Karpas-422 (cell line): Measurements from ENCODE around the gene HNMT. TPM values are rescaled to one million over a fixed set of nuclear protein-coding genes. Genes with fewer than 3 reads are reported as not detected.

ENCODE experiments used
- DNase-seq: peaks from one replicate; pipeline ENCODE4 v3.0.0-alpha.2; 2015
- H2AFZ ChIP-seq: fragments of 200-600 bp; sonication (generic); 2 replicates; pipeline ENCODE4 v1.6.1; 2014; ENCODE audit warnings: antibody characterized with exemption, low read length, mixed read lengths
- H3K27ac ChIP-seq: fragments of 200-600 bp; sonication (generic); 2 replicates; pipeline ENCODE4 v1.5.1; 2014; ENCODE audit warnings: mild to moderate bottlenecking, low read length, moderate library complexity
- H3K27me3 ChIP-seq: fragments of 200-600 bp; sonication (generic); 2 replicates; pipeline ENCODE4 v1.6.1; 2014; ENCODE audit warnings: low read length, mixed read lengths
- H3K36me3 ChIP-seq: fragments of 200-600 bp; sonication (generic); 2 replicates; pipeline ENCODE4 v1.6.1; 2014; ENCODE audit warnings: low read length, mixed read lengths; ENCODE audit not compliant: insufficient read depth
- H3K4me1 ChIP-seq: fragments of 200-600 bp; sonication (generic); 2 replicates; pipeline ENCODE4 v1.6.1; 2014; ENCODE audit warnings: mild to moderate bottlenecking, low read length, mixed read lengths
- H3K4me2 ChIP-seq: fragments of 200-600 bp; sonication (generic); 2 replicates; pipeline ENCODE4 v1.6.1; 2014; ENCODE audit warnings: low read length, low read depth, mild to moderate bottlenecking; ENCODE audit not compliant: poor library complexity, severe bottlenecking
- H3K4me3 ChIP-seq: fragments of 200-600 bp; sonication (generic); 2 replicates; pipeline ENCODE4 v1.5.1; 2014; ENCODE audit warnings: mild to moderate bottlenecking, antibody characterized with exemption, low read length, mixed read lengths
- H3K79me2 ChIP-seq: fragments of 200-600 bp; sonication (generic); 2 replicates; pipeline ENCODE4 v1.6.1; 2014; ENCODE audit warnings: mild to moderate bottlenecking, low read length, mixed read lengths
- H3K9ac ChIP-seq: fragments of 200-600 bp; sonication (generic); 2 replicates; pipeline ENCODE4 v1.6.0; 2014; ENCODE audit warnings: low read length
- H3K9me2 ChIP-seq: fragments of 200-600 bp; sonication (generic), shearing (Covaris generic); replicated peaks from 2 replicates; pipeline ENCODE4 v1.6.0; 2014; ENCODE audit warnings: mild to moderate bottlenecking, low read length, moderate library complexity; ENCODE audit not compliant: insufficient read depth
- H3K9me3 ChIP-seq: fragments of 300-700, 200-600 bp; sonication (generic); 2 replicates; pipeline ENCODE4 v1.6.1; 2014; ENCODE audit warnings: low read length, mixed read lengths
- H4K20me1 ChIP-seq: fragments of 200-600 bp; sonication (generic); 2 replicates; pipeline ENCODE4 v1.6.1; 2014; ENCODE audit warnings: mild to moderate bottlenecking, antibody characterized with exemption, low read length, low read depth; ENCODE audit not compliant: insufficient read depth
- total RNA-seq: library from RNA; depleted of rRNA; stranded (reverse); fragments of >200 nt; shearing (Covaris generic); gene quantifications from 2 replicates; pipeline ENCODE4 v1.2.3, GENCODE V29; 2014; ENCODE audit warnings: low replicate concordance

HNMT gene
- total RNA-seq, 1 experiment from 2014 or later, result not detected

DNA sequence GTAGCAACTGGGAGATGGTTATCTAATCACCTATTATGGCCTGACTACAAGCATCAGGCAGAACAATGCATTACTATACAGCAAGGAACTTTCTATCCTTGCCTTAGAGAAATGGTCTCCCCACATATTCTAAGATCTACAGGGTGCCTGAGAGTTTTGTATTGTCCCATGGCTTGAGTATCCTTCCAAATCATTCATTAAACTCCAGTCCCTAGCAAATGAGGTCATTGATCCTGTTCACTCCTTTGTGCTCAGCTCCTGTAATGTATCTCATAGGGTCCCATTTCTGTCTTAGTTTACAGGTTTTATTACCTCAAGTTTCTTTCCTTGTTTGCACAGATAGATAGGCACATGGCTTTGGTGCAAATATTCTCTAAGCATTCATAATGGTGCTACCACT is 9.0 kb downstream of the HNMT start:
- H3K4me2 ChIP-seq, result no peak overlapping the region
- H3K9ac ChIP-seq, result no peak overlapping the region
- no peaks in the 10 kb centered on the region for H3K9me3 ChIP-seq
- H3K36me3 ChIP-seq, result no peaks in the 10 kb centered on the region
- no peaks in the 10 kb centered on the region for H3K9me2 ChIP-seq
- no peak overlapping the region for H2AFZ ChIP-seq
- H3K4me1 ChIP-seq, result no peaks in the 10 kb centered on the region
- DNase-seq, result no peak
- no peak overlapping the region for H3K27ac ChIP-seq
- H4K20me1 ChIP-seq, result no peaks in the 10 kb centered on the region
- no peak overlapping the region for H3K4me3 ChIP-seq
- no peaks in the 10 kb centered on the region for H3K79me2 ChIP-seq
- no peaks in the 10 kb centered on the region for H3K27me3 ChIP-seq

GRCh38 chr2:137975280-137976271 is 11.3 kb downstream of the HNMT start:
- no peak overlapping the region for H2AFZ ChIP-seq
- no peaks in the 10 kb centered on the region for H3K79me2 ChIP-seq
- no peak overlapping the region for H3K4me2 ChIP-seq
- H3K4me1 ChIP-seq, result no peaks in the 10 kb centered on the region
- H3K4me3 ChIP-seq, result no peak overlapping the region
- H3K9ac ChIP-seq, result no peak overlapping the region
- H4K20me1 ChIP-seq, result no peaks in the 10 kb centered on the region
- no peaks in the 10 kb centered on the region for H3K9me2 ChIP-seq
- no peaks in the 10 kb centered on the region for H3K27me3 ChIP-seq
- H3K27ac ChIP-seq, result no peak overlapping the region
- no peaks in the 10 kb centered on the region for H3K36me3 ChIP-seq
- H3K9me3 ChIP-seq, result no peaks in the 10 kb centered on the region
- no peak for DNase-seq

- no peak overlapping the region for H3K4me3 ChIP-seq
- H4K20me1 ChIP-seq, result no peaks in the 10 kb centered on the region
- no peaks in the 10 kb centered on the region for H3K9me3 ChIP-seq
- no peaks in the 10 kb centered on the region for H3K4me1 ChIP-seq
- H3K36me3 ChIP-seq, result no peaks in the 10 kb centered on the region
- no peak for DNase-seq
- no peak overlapping the region for H3K4me2 ChIP-seq
- no peak overlapping the region for H3K27ac ChIP-seq
- no peak overlapping the region for H3K9ac ChIP-seq
- H3K27me3 ChIP-seq, result no peaks in the 10 kb centered on the region
- H2AFZ ChIP-seq, result no peak overlapping the region
- H3K9me2 ChIP-seq, result no peaks in the 10 kb centered on the region
- H3K79me2 ChIP-seq, result no peaks in the 10 kb centered on the region
These were observed 12.0 kb downstream of the HNMT start for GRCh38 chr2:137976274-137976673.

DNA sequence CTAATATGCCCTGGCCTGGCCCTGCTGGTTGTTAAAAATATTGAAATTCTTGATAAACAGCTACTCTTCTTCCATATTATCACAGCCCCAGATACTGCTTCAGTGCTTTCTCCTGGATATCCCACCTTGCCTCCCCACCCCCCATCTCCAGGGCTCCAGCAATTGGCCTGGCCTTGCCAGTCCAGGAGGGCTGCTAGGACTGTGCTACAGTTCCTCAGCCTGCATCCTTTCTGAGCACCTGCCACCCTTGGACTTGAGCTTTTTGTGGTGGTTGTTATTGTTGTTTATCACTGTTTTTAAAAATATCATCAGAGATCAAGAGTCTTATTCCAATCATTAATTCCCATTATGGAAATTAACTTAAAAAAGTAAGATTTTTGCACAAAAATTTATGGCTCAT is 13.5 kb downstream of the HNMT start:
- H3K27ac ChIP-seq, result no peak overlapping the region
- H3K9me2 ChIP-seq, result no peaks in the 10 kb centered on the region
- H3K27me3 ChIP-seq, result no peaks in the 10 kb centered on the region
- no peaks in the 10 kb centered on the region for H3K36me3 ChIP-seq
- no peak overlapping the region for H3K4me3 ChIP-seq
- H3K9ac ChIP-seq, result no peak overlapping the region
- H2AFZ ChIP-seq, result no peak overlapping the region
- H3K9me3 ChIP-seq, result no peaks in the 10 kb centered on the region
- H3K79me2 ChIP-seq, result no peaks in the 10 kb centered on the region
- DNase-seq, result no peak
- H3K4me1 ChIP-seq, result no peaks in the 10 kb centered on the region
- H3K4me2 ChIP-seq, result no peak overlapping the region
- no peaks in the 10 kb centered on the region for H4K20me1 ChIP-seq

GRCh38 chr2:137980459-137980858 is 16.2 kb downstream of the HNMT start:
- Histone ChIP-seq H3K27ac (no peak overlapping the region), H3K27me3 (no peaks in the 10 kb centered on the region), H3K9me2 (no peaks in the 10 kb centered on the region), H4K20me1 (no peaks in the 10 kb centered on the region), H3K36me3 (no peaks in the 10 kb centered on the region), H3K4me2 (no peak overlapping the region), H2AFZ (no peak overlapping the region), H3K4me1 (no peaks in the 10 kb centered on the region), H3K9me3 (no peaks in the 10 kb centered on the region), H3K9ac (no peak overlapping the region), H3K4me3 (no peak overlapping the region), H3K79me2 (no peaks in the 10 kb centered on the region)
- DNase-seq, result no peak

DNA sequence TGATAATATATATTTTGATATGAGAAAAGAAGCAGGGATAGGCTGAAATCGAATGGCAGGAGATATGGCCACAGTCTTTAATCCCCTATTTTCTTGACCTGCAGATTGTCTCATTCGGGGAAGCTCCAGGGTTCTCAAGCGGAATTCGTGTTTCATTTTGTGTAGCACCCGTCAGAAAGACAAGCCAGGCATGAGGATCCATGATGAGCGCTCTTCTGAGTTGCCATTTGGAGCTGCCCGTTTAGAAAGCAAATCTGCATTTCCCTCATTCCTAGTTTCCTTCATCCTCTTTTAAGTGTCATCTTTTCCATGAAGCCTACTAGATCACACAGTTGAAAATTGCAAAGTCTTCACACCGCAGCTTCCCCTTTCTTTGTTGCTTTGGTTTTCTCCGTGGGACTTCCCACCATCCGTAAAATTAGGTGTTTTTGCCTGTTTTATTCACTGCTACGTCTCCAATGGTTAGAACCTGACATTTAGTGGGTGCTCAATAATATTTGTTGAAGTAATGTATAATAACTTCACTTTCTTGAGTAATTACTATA is 16.9 kb downstream of the HNMT start:
- H3K9me3 ChIP-seq, result no peaks in the 10 kb centered on the region
- no peaks in the 10 kb centered on the region for H3K27me3 ChIP-seq
- H3K9me2 ChIP-seq, result no peaks in the 10 kb centered on the region
- H3K27ac ChIP-seq, result no peak overlapping the region
- H2AFZ ChIP-seq, result no peak overlapping the region
- no peak overlapping the region for H3K4me3 ChIP-seq
- no peak for DNase-seq
- H3K36me3 ChIP-seq, result no peaks in the 10 kb centered on the region
- H3K79me2 ChIP-seq, result no peaks in the 10 kb centered on the region
- no peaks in the 10 kb centered on the region for H3K4me1 ChIP-seq
- H3K9ac ChIP-seq, result no peak overlapping the region
- H4K20me1 ChIP-seq, result no peaks in the 10 kb centered on the region
- H3K4me2 ChIP-seq, result no peak overlapping the region

- H3K9me2 ChIP-seq, result no peaks in the 10 kb centered on the region
- no peaks in the 10 kb centered on the region for H3K27me3 ChIP-seq
- H3K4me1 ChIP-seq, result no peaks in the 10 kb centered on the region
- H3K4me2 ChIP-seq, result no peak overlapping the region
- no peak overlapping the region for H3K4me3 ChIP-seq
- H3K79me2 ChIP-seq, result no peaks in the 10 kb centered on the region
- no peaks in the 10 kb centered on the region for H3K36me3 ChIP-seq
- no peak overlapping the region for H3K9ac ChIP-seq
- no peak overlapping the region for H2AFZ ChIP-seq
- no peak for DNase-seq
- no peaks in the 10 kb centered on the region for H4K20me1 ChIP-seq
- no peak overlapping the region for H3K27ac ChIP-seq
- H3K9me3 ChIP-seq, result no peaks in the 10 kb centered on the region
These were observed 19.3 kb downstream of the HNMT start for GRCh38 chr2:137983581-137983980.

DNA sequence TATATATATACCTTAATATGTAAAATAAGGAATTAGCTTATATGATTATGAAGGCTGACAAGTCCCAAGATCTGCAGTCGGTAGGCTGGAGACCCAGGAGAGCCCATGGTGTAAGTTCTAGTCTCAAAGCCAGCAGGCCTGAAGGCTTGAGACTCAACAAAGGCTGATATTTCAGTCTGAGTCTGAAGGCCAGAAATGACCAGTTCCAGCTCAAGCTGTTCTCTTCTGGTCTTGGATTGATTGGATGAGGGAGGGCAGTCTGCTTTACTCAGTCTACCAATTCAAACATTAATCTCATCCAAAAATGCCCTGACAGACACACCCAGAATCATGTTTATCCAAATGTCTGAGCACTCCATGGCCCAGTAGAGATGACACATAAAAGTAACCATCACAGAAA is 22.0 kb downstream of the HNMT start:
- H3K27ac ChIP-seq, result no peak overlapping the region
- H3K79me2 ChIP-seq, result no peaks in the 10 kb centered on the region
- no peaks in the 10 kb centered on the region for H3K4me1 ChIP-seq
- no peak overlapping the region for H3K4me2 ChIP-seq
- H3K27me3 ChIP-seq, result no peaks in the 10 kb centered on the region
- no peaks in the 10 kb centered on the region for H3K36me3 ChIP-seq
- DNase-seq, result no peak
- no peak overlapping the region for H3K9ac ChIP-seq
- H4K20me1 ChIP-seq, result no peaks in the 10 kb centered on the region
- no peak overlapping the region for H3K4me3 ChIP-seq
- H3K9me3 ChIP-seq, result no peaks in the 10 kb centered on the region
- no peak overlapping the region for H2AFZ ChIP-seq
- H3K9me2 ChIP-seq, result no peaks in the 10 kb centered on the region
